Type B pancreatic cell (in vitro differentiated cells): ENCODE results near the gene GLIS2. TPM values are rescaled to one million over a fixed set of nuclear protein-coding genes. Genes with fewer than 3 reads are reported as not detected.

Experiments
- DNase-seq: peaks from one replicate; pipeline ENCODE4 v3.0.0; 2021; ENCODE audit warnings: mixed read lengths; ENCODE audit not compliant: unreplicated experiment; ENCODE audit errors: extremely low spot score
- H3K27ac Mint-ChIP-seq: 2 replicates; pipeline ENCODE4 v1.8.0; 2021; ENCODE audit warnings: mild to moderate bottlenecking, mixed read lengths
- H3K27me3 Mint-ChIP-seq: 2 replicates; pipeline ENCODE4 v1.8.0; 2021; ENCODE audit warnings: mixed read lengths
- H3K36me3 Mint-ChIP-seq: 2 replicates; pipeline ENCODE4 v1.8.0; 2021; ENCODE audit warnings: mixed read lengths
- H3K4me1 Mint-ChIP-seq: one replicate; pipeline ENCODE4 v1.8.0; 2021; ENCODE audit warnings: mixed read lengths; ENCODE audit not compliant: unreplicated experiment
- H3K4me3 Mint-ChIP-seq: 2 replicates; pipeline ENCODE4 v1.8.0; 2021; ENCODE audit warnings: mild to moderate bottlenecking, mixed read lengths
- H3K9me3 Mint-ChIP-seq: 2 replicates; pipeline ENCODE4 v1.8.0; 2021; ENCODE audit warnings: mixed read lengths
- total RNA-seq: library from RNA; stranded (reverse); gene quantifications from 2 replicates; pipeline ENCODE4 v1.2.1, GENCODE V29; 2021; ENCODE audit warnings: low replicate concordance
- TF ChIP-seq, protein P1 (sequence below): fragments of 200-600 bp; sonication (generic); conservative IDR thresholded peaks from 2 replicates; pipeline ENCODE4 v1.5.0; 2021; ENCODE audit warnings: antibody characterized with exemption, mild to moderate bottlenecking

GLIS2 gene
- total RNA-seq, 1 donor from 2014 or later, result 23.0 TPM

GRCh38 chr16:4352843-4353242 is 37.0 kb downstream of the GLIS2 start:
- TF ChIP-seq, protein P1, sequence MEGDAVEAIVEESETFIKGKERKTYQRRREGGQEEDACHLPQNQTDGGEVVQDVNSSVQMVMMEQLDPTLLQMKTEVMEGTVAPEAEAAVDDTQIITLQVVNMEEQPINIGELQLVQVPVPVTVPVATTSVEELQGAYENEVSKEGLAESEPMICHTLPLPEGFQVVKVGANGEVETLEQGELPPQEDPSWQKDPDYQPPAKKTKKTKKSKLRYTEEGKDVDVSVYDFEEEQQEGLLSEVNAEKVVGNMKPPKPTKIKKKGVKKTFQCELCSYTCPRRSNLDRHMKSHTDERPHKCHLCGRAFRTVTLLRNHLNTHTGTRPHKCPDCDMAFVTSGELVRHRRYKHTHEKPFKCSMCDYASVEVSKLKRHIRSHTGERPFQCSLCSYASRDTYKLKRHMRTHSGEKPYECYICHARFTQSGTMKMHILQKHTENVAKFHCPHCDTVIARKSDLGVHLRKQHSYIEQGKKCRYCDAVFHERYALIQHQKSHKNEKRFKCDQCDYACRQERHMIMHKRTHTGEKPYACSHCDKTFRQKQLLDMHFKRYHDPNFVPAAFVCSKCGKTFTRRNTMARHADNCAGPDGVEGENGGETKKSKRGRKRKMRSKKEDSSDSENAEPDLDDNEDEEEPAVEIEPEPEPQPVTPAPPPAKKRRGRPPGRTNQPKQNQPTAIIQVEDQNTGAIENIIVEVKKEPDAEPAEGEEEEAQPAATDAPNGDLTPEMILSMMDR, result no peak
- Mint-ChIP-seq H3K36me3 (no peaks in the 10 kb centered on the region), H3K4me3 (no peak overlapping the region), H3K27ac (no peak overlapping the region), H3K4me1 (peaks cover 15% of the 10 kb centered on the region), H3K9me3 (no peaks in the 10 kb centered on the region), H3K27me3 (no peaks in the 10 kb centered on the region)
- no peak for DNase-seq

DNA sequence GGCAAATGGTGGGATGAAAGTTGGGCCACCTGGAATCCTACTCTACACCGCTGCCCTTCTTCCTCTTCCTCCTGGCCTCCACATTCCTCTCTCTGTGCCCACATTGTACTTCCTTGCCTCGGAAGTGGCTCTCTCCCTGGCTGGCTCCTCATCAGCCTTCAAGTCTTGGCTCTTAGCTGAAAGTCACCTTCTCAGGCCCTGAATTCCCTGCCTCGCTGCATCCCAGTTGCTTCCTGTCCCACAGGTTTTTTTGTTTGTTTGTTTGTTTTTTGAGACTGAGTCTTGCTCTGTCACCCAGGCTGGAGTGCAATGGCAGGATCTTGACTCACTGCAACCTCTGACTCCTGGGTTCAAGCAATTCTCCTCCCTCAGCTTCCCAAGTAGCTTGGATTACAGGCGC is 37.8 kb downstream of the GLIS2 start:
- Mint-ChIP-seq H3K9me3 (no peaks in the 10 kb centered on the region), H3K4me3 (peak overlapping the region; percentile 40), H3K27me3 (no peaks in the 10 kb centered on the region), H3K27ac (peak overlapping the region; percentile 29), H3K36me3 (no peaks in the 10 kb centered on the region), H3K4me1 (peaks cover 8% of the 10 kb centered on the region)
- TF ChIP-seq, protein P1, result no peak
- DNase-seq, result no peak

DNA sequence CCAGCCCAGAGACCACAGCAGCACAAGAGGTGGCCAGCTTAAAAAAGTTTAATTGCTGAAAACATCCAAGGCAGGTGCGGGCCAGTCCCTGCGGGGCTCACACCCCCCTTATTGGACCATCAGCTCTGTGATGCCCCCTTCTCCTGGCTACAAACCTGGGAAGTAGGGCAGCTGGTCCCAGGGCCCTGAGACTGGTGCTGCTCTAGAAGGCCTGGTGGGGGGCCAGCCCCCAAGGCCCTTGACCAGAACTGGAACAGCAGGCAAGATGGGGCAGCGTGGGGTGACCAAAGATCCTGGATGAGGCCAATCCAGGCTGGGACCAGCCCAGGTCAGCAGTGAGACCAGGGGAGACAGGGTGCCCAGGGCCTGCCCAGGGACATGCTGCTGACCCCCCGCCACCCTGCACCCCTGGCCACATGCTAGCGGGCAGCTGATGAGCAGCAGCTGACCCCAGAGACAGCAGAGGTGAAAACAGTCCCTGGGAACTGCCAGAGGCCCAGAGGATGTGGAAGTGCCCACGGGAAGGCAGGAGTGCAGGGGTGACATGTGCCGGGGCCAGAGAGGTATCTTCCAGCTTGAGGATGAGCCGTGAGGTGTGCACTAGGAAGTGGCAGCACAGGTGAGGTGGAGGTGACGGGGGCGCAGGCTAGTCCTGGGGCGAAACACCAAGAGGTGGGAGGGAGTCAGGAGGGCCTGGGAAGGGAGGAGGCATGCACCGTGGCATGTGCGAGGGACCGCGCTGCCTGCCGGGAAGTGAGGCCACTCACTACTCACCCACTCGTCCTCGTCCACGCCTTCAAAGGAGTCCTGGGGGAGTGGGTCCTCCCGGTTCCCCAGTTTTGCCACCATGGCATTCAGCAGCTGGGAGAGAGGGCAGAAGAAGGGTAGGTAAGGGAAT is 38.9 kb downstream of the GLIS2 start:
- H3K4me3 Mint-ChIP-seq, result no peak overlapping the region
- H3K27me3 Mint-ChIP-seq, result no peaks in the 10 kb centered on the region
- peaks cover 14% of the 10 kb centered on the region for H3K4me1 Mint-ChIP-seq
- no peak overlapping the region for H3K27ac Mint-ChIP-seq
- no peak for DNase-seq
- TF ChIP-seq, protein P1, result no peak
- H3K36me3 Mint-ChIP-seq, result no peaks in the 10 kb centered on the region
- H3K9me3 Mint-ChIP-seq, result no peaks in the 10 kb centered on the region

GRCh38 chr16:4356820-4357219 is 41.0 kb downstream of the GLIS2 start:
- no peak overlapping the region for H3K27ac Mint-ChIP-seq

GRCh38 chr16:4358236-4358635 is 42.4 kb downstream of the GLIS2 start:
- Mint-ChIP-seq H3K36me3 (no peaks in the 10 kb centered on the region), H3K27ac (no peak overlapping the region), H3K9me3 (no peaks in the 10 kb centered on the region), H3K27me3 (no peaks in the 10 kb centered on the region), H3K4me1 (peaks cover 5% of the 10 kb centered on the region), H3K4me3 (no peak overlapping the region)
- no peak for DNase-seq
- TF ChIP-seq, protein P1, result no peak

More at GRCh38 chr16:4356820-4357219, 41.0 kb downstream of the GLIS2 start:
- TF ChIP-seq, protein P1, result no peak
- Mint-ChIP-seq H3K9me3 (no peaks in the 10 kb centered on the region), H3K36me3 (no peaks in the 10 kb centered on the region), H3K27me3 (no peaks in the 10 kb centered on the region), H3K4me3 (no peak overlapping the region), H3K4me1 (peaks cover 6% of the 10 kb centered on the region)
- DNase-seq, result no peak
